HG02973 (cell line): ENCODE results near the gene PDE6D.

ENCODE experiments used
- ATAC-seq: cut with Tn5 transposase; IDR thresholded peaks from one replicate; pipeline ENCODE4 v1.9.1; 2021; ENCODE audit warnings: moderate library complexity; ENCODE audit not compliant: unreplicated experiment

PDE6D gene

GRCh38 chr2:231685349-231686191, 95.5 kb downstream of the PDE6D start:
- no peak for ATAC-seq

GRCh38 chr2:231684314-231685223, 96.5 kb downstream of the PDE6D start:
- ATAC-seq = no peak

DNA sequence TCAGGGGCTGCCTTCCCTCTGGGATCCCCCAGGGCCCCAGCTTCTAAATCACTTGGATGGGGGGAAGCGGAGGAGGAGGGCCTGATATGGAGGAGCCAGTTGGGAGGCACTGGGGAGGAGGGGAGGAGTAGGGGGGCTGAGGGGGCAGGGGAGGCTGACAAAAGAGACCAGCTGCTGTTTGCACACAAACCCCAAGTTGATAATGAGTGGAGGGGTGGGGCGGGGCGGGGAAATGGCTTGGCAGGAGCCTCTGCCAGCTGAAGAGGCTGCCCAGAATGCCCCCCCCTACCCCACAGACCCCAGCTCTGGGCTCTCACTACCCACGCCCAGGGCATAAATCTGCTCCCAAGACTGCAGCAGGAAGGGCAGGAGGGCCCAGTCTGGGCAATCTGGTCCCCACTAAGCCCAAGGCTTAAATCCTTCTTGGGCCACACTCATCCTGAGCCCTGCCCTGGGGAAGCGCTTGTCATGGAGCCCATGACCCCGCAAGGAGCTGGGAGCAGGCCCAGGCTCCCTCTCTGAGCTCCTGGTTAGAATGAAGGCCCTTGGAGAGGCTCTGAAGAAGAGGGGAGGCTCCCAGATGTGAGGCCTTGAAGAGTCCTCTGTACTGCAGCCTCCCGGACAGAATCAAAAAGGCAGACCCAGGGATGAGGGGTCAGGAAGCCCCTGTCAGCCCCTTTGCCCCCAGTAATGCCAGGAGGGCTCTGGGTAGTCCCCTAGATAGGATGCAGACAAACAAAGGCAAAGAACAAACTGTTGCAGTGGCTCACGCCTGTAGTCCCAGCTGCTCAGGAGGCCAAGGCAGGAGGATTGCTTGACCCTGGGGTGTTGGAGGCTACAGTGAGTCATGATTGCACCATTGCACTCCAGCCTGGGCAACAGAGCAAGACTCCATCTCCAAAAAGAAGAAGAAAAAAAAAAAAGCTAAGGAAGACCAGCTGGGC, 97.5 kb downstream of the PDE6D start:
- ATAC-seq = no peak

DNA sequence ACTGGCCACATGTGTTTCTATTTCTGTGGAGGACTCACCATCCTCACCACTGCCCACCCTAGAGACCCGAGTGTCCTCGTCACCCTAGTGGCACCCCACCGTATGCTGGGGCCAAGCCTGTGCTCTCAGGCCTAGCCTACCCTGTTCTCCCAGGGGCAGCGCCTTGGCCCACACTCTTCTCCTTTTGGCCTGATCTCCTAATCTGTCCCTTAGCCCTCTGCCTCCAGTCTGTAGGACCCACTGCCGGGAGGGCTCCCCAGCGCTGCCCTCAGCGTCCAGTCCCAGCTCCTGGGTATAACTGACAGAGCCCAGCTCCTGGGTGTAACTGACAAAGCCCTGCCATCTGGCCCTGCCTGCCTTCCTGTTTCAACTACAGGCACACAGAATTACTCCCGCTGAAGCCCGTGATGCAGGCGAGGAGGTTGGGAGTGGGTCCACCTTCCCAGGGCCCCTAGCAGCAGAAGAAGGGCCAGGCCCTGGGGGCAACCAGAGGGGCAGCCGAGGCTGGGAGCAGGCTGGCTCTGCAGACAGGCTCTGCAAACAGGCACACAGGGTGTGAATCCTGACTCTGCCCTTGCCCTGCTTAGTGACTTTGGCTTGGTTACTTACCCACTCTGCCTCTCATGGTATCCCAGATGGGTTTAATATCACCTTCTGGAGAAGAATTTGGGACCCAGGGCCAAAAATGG, 98.3 kb downstream of the PDE6D start:
- no peak for ATAC-seq
